Loucy (cell line): ENCODE results near the gene CARD9.

Source experiments
- H2AFZ ChIP-seq: fragments of 200-600 bp; sonication (generic); 2 replicates; pipeline ENCODE4 v1.6.0; 2016; ENCODE audit warnings: antibody characterized with exemption, mild to moderate bottlenecking, low read length, moderate library complexity
- H3F3A ChIP-seq: fragments of 200-600 bp; 2 replicates; pipeline ENCODE4 v1.6.0; 2016; ENCODE audit warnings: antibody characterized with exemption, low read depth, mild to moderate bottlenecking
- H3K27me3 ChIP-seq: fragments of 200-600 bp; sonication (generic); 2 replicates; pipeline ENCODE4 v1.6.1; 2014; ENCODE audit warnings: low read length, mild to moderate bottlenecking; ENCODE audit not compliant: insufficient read depth, poor library complexity, severe bottlenecking
- H3K36me3 ChIP-seq: fragments of 200-600 bp; sonication (generic); 2 replicates; pipeline ENCODE4 v1.6.1; 2016; ENCODE audit warnings: low read length; ENCODE audit not compliant: insufficient read depth
- H3K4me1 ChIP-seq: fragments of 200-600 bp; sonication (generic); 2 replicates; pipeline ENCODE4 v1.5.1; 2014; ENCODE audit warnings: low read length, mild to moderate bottlenecking; ENCODE audit not compliant: insufficient read depth, poor library complexity, severe bottlenecking
- H3K4me2 ChIP-seq: fragments of 200-600 bp; sonication (generic); 2 replicates; pipeline ENCODE4 v1.6.0; 2014; ENCODE audit warnings: antibody characterized with exemption, low read length, low read depth, mild to moderate bottlenecking; ENCODE audit not compliant: poor library complexity, severe bottlenecking
- H3K4me3 ChIP-seq: fragments of 200-600 bp; sonication (generic); 2 replicates; pipeline ENCODE4 v1.5.1; 2014; ENCODE audit warnings: low read length, mild to moderate bottlenecking, mixed read lengths; ENCODE audit not compliant: poor library complexity, severe bottlenecking
- H3K79me2 ChIP-seq: fragments of 200-600 bp; sonication (generic); 2 replicates; pipeline ENCODE4 v1.6.1; 2014; ENCODE audit warnings: low read length; ENCODE audit not compliant: insufficient read depth
- H3K9ac ChIP-seq: fragments of 200-600 bp; sonication (generic); 2 replicates; pipeline ENCODE4 v1.6.0; 2014; ENCODE audit warnings: mild to moderate bottlenecking, low read depth, low read length, moderate library complexity; ENCODE audit not compliant: poor library complexity, severe bottlenecking
- H3K9me2 ChIP-seq: fragments of 200-600 bp; sonication (generic); replicated peaks from 2 replicates; pipeline ENCODE4 v1.6.1; 2016; ENCODE audit warnings: low read depth, low read length, mixed read lengths
- H3K9me3 ChIP-seq: fragments of 200-600 bp; sonication (generic); 2 replicates; pipeline ENCODE4 v1.6.1; 2014; ENCODE audit warnings: mild to moderate bottlenecking, antibody characterized with exemption, low read length, low read depth; ENCODE audit not compliant: insufficient read depth
- H4K20me1 ChIP-seq: fragments of 200-600 bp; sonication (generic); 2 replicates; pipeline ENCODE4 v1.6.0; 2014; ENCODE audit warnings: antibody characterized with exemption, low read length, mild to moderate bottlenecking; ENCODE audit not compliant: insufficient read depth, poor library complexity, severe bottlenecking
- CTCF ChIP-seq: fragments of 200-600 bp; sonication (generic); conservative IDR thresholded peaks from 2 replicates; pipeline ENCODE4 v1.5.1; 2014; ENCODE audit warnings: mild to moderate bottlenecking, antibody characterized with exemption, low read length
- EZH2phosphoT487 ChIP-seq: fragments of 200-600 bp; IDR thresholded peaks from 2 replicates; pipeline ENCODE4 v1.6.1; 2018; ENCODE audit warnings: antibody characterized with exemption, mild to moderate bottlenecking, moderate library complexity, borderline replicate concordance

Gene CARD9

GRCh38 chr9:136329211-136329627 lies 44.2 kb downstream of the CARD9 start:
- H3K27me3 ChIP-seq, result no peaks in the 10 kb centered on the region
- no peaks in the 10 kb centered on the region for H3K9me3 ChIP-seq
- TF ChIP-seq EZH2phosphoT487 (no peak), CTCF (no peak)
- peak overlapping the region; percentile 82 for H3K9ac ChIP-seq
- H3K4me1 ChIP-seq, result peaks cover 25% of the 10 kb centered on the region
- H4K20me1 ChIP-seq, result peaks cover 10% of the 10 kb centered on the region
- no peaks in the 10 kb centered on the region for H3K36me3 ChIP-seq
- peak overlapping the region; percentile 98 for H3K4me2 ChIP-seq
- H3K79me2 ChIP-seq, result peaks cover 28% of the 10 kb centered on the region
- no peak overlapping the region for H2AFZ ChIP-seq
- H3K4me3 ChIP-seq, result peak overlapping the region; percentile 93
- no peaks in the 10 kb centered on the region for H3K9me2 ChIP-seq
- H3F3A ChIP-seq, result no peaks in the 10 kb centered on the region

DNA sequence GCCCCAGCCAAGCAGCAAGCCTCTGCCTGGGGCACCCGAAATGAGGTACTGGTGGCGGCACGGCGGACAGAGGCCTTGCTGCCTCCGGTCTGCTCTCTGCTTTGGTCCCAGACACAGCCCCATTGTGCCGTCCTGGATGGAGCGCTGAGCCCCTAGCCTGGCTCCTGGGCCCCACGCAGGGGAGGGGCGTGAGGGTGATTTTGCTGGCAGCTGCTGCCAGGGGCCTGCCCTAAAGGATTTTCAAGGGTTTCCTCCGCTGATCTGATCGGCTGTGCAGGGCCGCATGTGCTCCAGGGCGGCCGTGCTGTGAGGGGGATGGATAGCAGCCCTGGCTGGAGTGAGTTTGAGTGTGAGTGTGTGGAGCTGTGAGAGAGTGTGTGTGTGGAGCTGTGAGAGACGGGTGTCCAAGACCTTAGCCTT lies 44.8 kb downstream of the CARD9 start:
- TF ChIP-seq EZH2phosphoT487 (no peak), CTCF (no peak)
- H3K4me2 ChIP-seq, result peak overlapping the region; percentile 98

DNA sequence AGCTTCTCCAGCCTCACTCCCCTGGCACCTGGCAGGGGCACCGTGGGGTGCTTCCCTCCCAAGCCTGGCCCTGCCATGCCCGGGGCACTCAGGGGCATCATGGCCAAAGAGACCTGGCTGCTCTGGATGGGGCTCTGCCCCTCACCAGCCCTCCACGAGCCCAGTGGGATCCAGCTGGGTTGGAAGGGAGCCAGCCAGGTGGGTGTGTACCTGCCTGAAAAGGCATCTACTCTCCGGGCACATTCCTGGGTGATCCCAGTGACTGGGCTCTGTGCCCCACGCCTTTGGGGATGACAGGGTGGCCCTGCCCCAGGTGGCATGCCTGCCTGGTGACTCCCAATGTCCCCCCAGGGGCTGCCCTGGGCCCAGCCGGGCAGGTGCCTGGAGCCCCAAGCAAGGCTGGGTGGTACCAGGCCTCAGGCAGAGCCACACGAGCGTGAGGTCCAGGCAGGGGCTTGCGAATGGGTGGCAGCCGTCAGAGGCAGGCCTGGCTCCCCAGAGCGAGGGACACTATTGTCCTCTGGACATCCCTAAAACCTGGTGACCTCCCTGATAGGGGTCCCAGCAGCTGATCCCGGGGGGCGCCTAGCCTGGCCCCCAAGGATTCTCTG lies 45.4 kb downstream of the CARD9 start:
- peaks cover 28% of the 10 kb centered on the region for H3K79me2 ChIP-seq
- H2AFZ ChIP-seq, result no peak overlapping the region
- peaks cover 10% of the 10 kb centered on the region for H4K20me1 ChIP-seq
- H3F3A ChIP-seq, result no peaks in the 10 kb centered on the region
- H3K9me2 ChIP-seq, result no peaks in the 10 kb centered on the region
- H3K4me2 ChIP-seq, result peak overlapping the region; percentile 98
- H3K4me3 ChIP-seq, result peak overlapping the region; percentile 93
- TF ChIP-seq EZH2phosphoT487 (no peak), CTCF (no peak)
- H3K4me1 ChIP-seq, result peaks cover 25% of the 10 kb centered on the region
- H3K36me3 ChIP-seq, result no peaks in the 10 kb centered on the region
- H3K9me3 ChIP-seq, result no peaks in the 10 kb centered on the region
- peak overlapping the region; percentile 82 for H3K9ac ChIP-seq
- no peaks in the 10 kb centered on the region for H3K27me3 ChIP-seq

More for the DNA sequence above, 44.8 kb downstream of the CARD9 start:
- Histone ChIP-seq H3K9ac (peak overlapping the region; percentile 82), H3K4me1 (peaks cover 25% of the 10 kb centered on the region), H3K4me3 (peak overlapping the region; percentile 93), H3F3A (no peaks in the 10 kb centered on the region), H3K9me3 (no peaks in the 10 kb centered on the region), H3K27me3 (no peaks in the 10 kb centered on the region), H3K79me2 (peaks cover 28% of the 10 kb centered on the region), H3K9me2 (no peaks in the 10 kb centered on the region), H3K36me3 (no peaks in the 10 kb centered on the region), H2AFZ (no peak overlapping the region), H4K20me1 (peaks cover 10% of the 10 kb centered on the region)
